Breast epithelium (tissue), 4 donors: ENCODE results near the gene SEMA4G. TPM values are rescaled to one million over a fixed set of nuclear protein-coding genes. Genes with fewer than 3 reads are reported as not detected.

Experiments used
- DNase-seq, 2 donors: peaks; one replicate each; pipeline ENCODE4 v3.0.0-alpha.2; 2019; ENCODE audit warnings: low spot score in 2 of 2
- H3K27ac ChIP-seq, 2 donors: fragments of 200-600 bp; sonication (generic) in 1 of 2; one replicate each; pipeline ENCODE4 v1.5.1; 2016 to 2019; ENCODE audit warnings: mild to moderate bottlenecking in 1 of 2
- H3K27me3 ChIP-seq, 2 donors: fragments of 200-600 bp; sonication (generic) in 1 of 2; one replicate each; pipeline versions ENCODE4 v1.5.1 to v1.6.0; 2017 to 2019; ENCODE audit warnings: control low read depth in 1 of 2, mild to moderate bottlenecking in 1 of 2
- H3K36me3 ChIP-seq: fragments of 200-600 bp; one replicate; pipeline ENCODE4 v1.5.1; 2019
- H3K4me1 ChIP-seq, 2 donors: fragments of 200-600 bp; sonication (generic); one replicate each; pipeline ENCODE4 v1.5.1; 2016 to 2019; ENCODE audit warnings: control low read depth in 1 of 2
- H3K4me3 ChIP-seq, 3 donors: fragments of 200-600 bp; sonication (generic); 1 replicate in 2 of 3; 2 replicates in 1 of 3; pipeline ENCODE4 v1.5.1; 2016 to 2019; ENCODE audit warnings: mild to moderate bottlenecking in 3 of 3, moderate library complexity in 2 of 3
- H3K9me3 ChIP-seq, 2 donors: fragments of 200-600 bp; sonication (generic) in 1 of 2; one replicate each; pipeline ENCODE4 v1.5.1; 2016 to 2019; ENCODE audit warnings: control low read depth in 1 of 2
- CTCF ChIP-seq, 3 donors: fragments of 450-650 bp; IDR thresholded peaks; one replicate each; pipeline ENCODE4 v1.5.1; 2016 to 2017; ENCODE audit warnings: antibody characterized with exemption in 3 of 3, mild to moderate bottlenecking in 3 of 3, moderate library complexity in 3 of 3
- POLR2A ChIP-seq: fragments of 450-650 bp; IDR thresholded peaks from one replicate; pipeline ENCODE4 v1.6.1; 2016; ENCODE audit warnings: antibody characterized with exemption, mild to moderate bottlenecking, moderate library complexity
- POLR2AphosphoS5 ChIP-seq, 3 donors: sonication (generic); formaldehyde crosslinking; IDR thresholded peaks; one replicate each; pipeline ENCODE4 v1.6.1; 2017; ENCODE audit warnings: antibody characterized with exemption in 3 of 3
- intact Hi-C: fragments of 100-400 bp; cut with DNase I; formaldehyde crosslinking; loops from one replicate; pipeline ENCODE4 v1.15.1; 2023; ENCODE audit warnings: low total_unique reads
- total RNA-seq, 3 donors: library from RNA; depleted of rRNA; stranded (reverse); fragments of >200 nt; gene quantifications; one replicate each; pipeline ENCODE4 v1.1.0, GENCODE V29; 2016

Gene SEMA4G
- total RNA-seq, 3 donors from 2014 or later = 0.48 to 2.9 (median 2.2) TPM

GRCh38 chr10:101006593-101007098, 37.3 kb downstream of the SEMA4G start:
- no peak overlapping the region for H3K4me3 ChIP-seq
- peaks cover 5 to 6% of the 10 kb centered on the region in 2 donors for H3K4me1 ChIP-seq
- H3K36me3 ChIP-seq = peaks cover 4% of the 10 kb centered on the region
- no peaks in the 10 kb centered on the region for H3K27me3 ChIP-seq
- peak overlapping the region; percentile 66 to 74 for H3K27ac ChIP-seq
- no peak for TF ChIP-seq POLR2AphosphoS5 (IDR thresholded peaks at IDR 0.05)
- no peak for TF ChIP-seq CTCF (IDR thresholded peaks at IDR 0.05)
- no peak for TF ChIP-seq POLR2A
- no peaks in the 10 kb centered on the region for H3K9me3 ChIP-seq
- no peak for DNase-seq
- intact Hi-C loops = no loop called here

- H3K27ac ChIP-seq = peak overlapping the region; percentile 66 to 74
- peaks cover 4% of the 10 kb centered on the region for H3K36me3 ChIP-seq
- H3K4me1 ChIP-seq = peaks cover 0 to under 1% of the 10 kb centered on the region in 2 donors
- no peaks in the 10 kb centered on the region for H3K9me3 ChIP-seq
- no peaks in the 10 kb centered on the region for H3K27me3 ChIP-seq
- no peak for DNase-seq
- no peak overlapping the region for H3K4me3 ChIP-seq
- TF ChIP-seq POLR2AphosphoS5 (IDR thresholded peaks at IDR 0.05) (no peak), CTCF (IDR thresholded peaks at IDR 0.05) (no peak), POLR2A (no peak)
- intact Hi-C loops = no loop called here
Measured at GRCh38 chr10:101007099-101007711, 37.9 kb downstream of the SEMA4G start.

GRCh38 chr10:101007915-101008822, 38.9 kb downstream of the SEMA4G start:
- no peak for TF ChIP-seq POLR2A
- no peak for TF ChIP-seq POLR2AphosphoS5 (IDR thresholded peaks at IDR 0.05)
- TF ChIP-seq CTCF (IDR thresholded peaks at IDR 0.05) = no peak
- H3K4me3 ChIP-seq = no peak overlapping the region
- no peaks in the 10 kb centered on the region for H3K27me3 ChIP-seq
- intact Hi-C loops = no loop called here
- no peaks in the 10 kb centered on the region for H3K9me3 ChIP-seq
- peak overlapping the region; percentile 66 to 68 for H3K27ac ChIP-seq
- H3K4me1 ChIP-seq = peaks cover 0 to 6% of the 10 kb centered on the region in 2 donors
- DNase-seq = no peak
- peaks cover 4% of the 10 kb centered on the region for H3K36me3 ChIP-seq

GRCh38 chr10:101008823-101009423, 39.6 kb downstream of the SEMA4G start:
- peak overlapping the region; percentile 66 to 68 for H3K27ac ChIP-seq
- H3K4me1 ChIP-seq = peaks cover 0 to 9% of the 10 kb centered on the region in 2 donors

More at GRCh38 chr10:101008823-101009423, 39.6 kb downstream of the SEMA4G start:
- Histone ChIP-seq H3K27me3 (no peaks in the 10 kb centered on the region), H3K9me3 (no peaks in the 10 kb centered on the region), H3K36me3 (peaks cover 4% of the 10 kb centered on the region), H3K4me3 (no peak overlapping the region)
- intact Hi-C loops = no loop called here
- TF ChIP-seq POLR2AphosphoS5 (IDR thresholded peaks at IDR 0.05) (no peak), CTCF (IDR thresholded peaks at IDR 0.05) (no peak), POLR2A (no peak)
- peak in 1 of 2 donors; percentile 64 for DNase-seq
